Adrenal gland (tissue), 5 donors: Measurements from ENCODE around the gene LRRK2.

Experiments used
- POLR2A ChIP-seq, 2 donors: fragments of 450-650 bp; IDR thresholded peaks; one replicate each; pipeline ENCODE4 v1.6.1; 2017; ENCODE audit warnings: antibody characterized with exemption in 2 of 2, mild to moderate bottlenecking in 2 of 2, moderate library complexity in 1 of 2
- TF ChIP-seq, protein P1 (sequence below), 6 experiments: fragments of 450-650 bp in 4 of 6; fragments of 200-600 bp in 2 of 6; sonication (generic) in 1 of 6; IDR thresholded peaks; 1 replicate in 5 of 6; 2 replicates in 1 of 6; pipeline versions ENCODE4 v1.5.1 to v1.8.0; 2016 to 2021; ENCODE audit warnings: antibody characterized with exemption in 6 of 6, mild to moderate bottlenecking in 2 of 6, moderate library complexity in 1 of 6
- donor health status: DM: no; HTN: no; CAD: no.

DNA sequence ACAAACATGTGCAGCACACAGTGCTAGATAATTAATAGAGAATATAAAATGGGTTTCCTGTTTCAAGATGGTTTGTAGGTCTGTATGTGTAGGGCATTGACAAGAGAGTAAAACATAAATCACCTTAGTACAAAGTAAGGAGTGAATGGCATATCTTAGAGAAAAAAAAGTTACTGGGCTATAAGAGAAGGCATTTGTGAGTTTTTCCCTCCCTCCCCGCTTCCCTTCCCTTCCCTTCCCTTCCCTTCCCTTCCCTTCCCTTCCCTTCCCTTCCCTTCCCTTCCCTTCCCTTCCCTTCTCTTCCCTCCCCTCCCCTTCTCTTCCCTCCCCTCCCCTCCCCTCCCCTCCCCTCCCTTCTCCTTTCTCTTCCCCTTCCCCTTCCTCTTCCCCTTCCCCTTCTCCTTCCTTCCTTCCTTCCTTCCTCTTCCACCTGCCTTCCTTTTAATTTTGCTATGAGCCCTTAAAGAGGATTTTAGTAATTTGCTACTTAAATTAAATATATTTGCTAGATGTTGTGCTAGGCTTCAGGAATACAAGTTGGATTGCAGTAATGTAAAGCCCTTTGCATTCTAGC is 57.1 kb downstream of the LRRK2 start:
- TF ChIP-seq, protein P1, sequence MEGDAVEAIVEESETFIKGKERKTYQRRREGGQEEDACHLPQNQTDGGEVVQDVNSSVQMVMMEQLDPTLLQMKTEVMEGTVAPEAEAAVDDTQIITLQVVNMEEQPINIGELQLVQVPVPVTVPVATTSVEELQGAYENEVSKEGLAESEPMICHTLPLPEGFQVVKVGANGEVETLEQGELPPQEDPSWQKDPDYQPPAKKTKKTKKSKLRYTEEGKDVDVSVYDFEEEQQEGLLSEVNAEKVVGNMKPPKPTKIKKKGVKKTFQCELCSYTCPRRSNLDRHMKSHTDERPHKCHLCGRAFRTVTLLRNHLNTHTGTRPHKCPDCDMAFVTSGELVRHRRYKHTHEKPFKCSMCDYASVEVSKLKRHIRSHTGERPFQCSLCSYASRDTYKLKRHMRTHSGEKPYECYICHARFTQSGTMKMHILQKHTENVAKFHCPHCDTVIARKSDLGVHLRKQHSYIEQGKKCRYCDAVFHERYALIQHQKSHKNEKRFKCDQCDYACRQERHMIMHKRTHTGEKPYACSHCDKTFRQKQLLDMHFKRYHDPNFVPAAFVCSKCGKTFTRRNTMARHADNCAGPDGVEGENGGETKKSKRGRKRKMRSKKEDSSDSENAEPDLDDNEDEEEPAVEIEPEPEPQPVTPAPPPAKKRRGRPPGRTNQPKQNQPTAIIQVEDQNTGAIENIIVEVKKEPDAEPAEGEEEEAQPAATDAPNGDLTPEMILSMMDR (IDR thresholded peaks at IDR 0.05): no peak
- TF ChIP-seq POLR2A (IDR thresholded peaks at IDR 0.05): no peak
